Mesothelial cell of epicardium (in vitro differentiated cells): ENCODE results near the gene MEN1. TPM values are rescaled to one million over a fixed set of nuclear protein-coding genes. Genes with fewer than 3 reads are reported as not detected.

Experiments
- DNase-seq, 2 experiments: peaks; one replicate each; pipeline ENCODE4 v3.0.0; 2021; ENCODE audit warnings: low spot score in 2 of 2; ENCODE audit not compliant: unreplicated experiment in 2 of 2
- H3K27ac Mint-ChIP-seq: 2 replicates; pipeline ENCODE4 v1.8.0; 2021; ENCODE audit warnings: mixed read lengths
- H3K27me3 Mint-ChIP-seq: 2 replicates; pipeline ENCODE4 v1.8.0; 2021; ENCODE audit warnings: low read depth, mixed read lengths
- H3K36me3 Mint-ChIP-seq: 2 replicates; pipeline ENCODE4 v1.8.0; 2021; ENCODE audit warnings: mixed read lengths
- H3K4me1 Mint-ChIP-seq: 2 replicates; pipeline ENCODE4 v1.8.0; 2021; ENCODE audit warnings: mixed read lengths
- H3K4me3 Mint-ChIP-seq: 2 replicates; pipeline ENCODE4 v1.8.0; 2021; ENCODE audit warnings: mild to moderate bottlenecking, moderate library complexity, mixed read lengths
- H3K9me3 Mint-ChIP-seq: 2 replicates; pipeline ENCODE4 v1.8.0; 2021; ENCODE audit warnings: mixed read lengths
- CTCF ChIP-seq: fragments of 200-600 bp; sonication (generic); IDR thresholded peaks from one replicate; pipeline ENCODE4 v1.5.0; 2021; ENCODE audit warnings: antibody characterized with exemption; ENCODE audit not compliant: unreplicated experiment
- total RNA-seq: library from RNA; stranded (reverse); gene quantifications from 3 replicates; pipeline ENCODE4 v1.2.1, GENCODE V29; 2021

Gene MEN1
- total RNA-seq, 1 donor from 2014 or later = 45.4 TPM

GRCh38 chr11:64771861-64772260 lies 38.5 kb downstream of the MEN1 start:
- DNase-seq = no peak
- H3K9me3 Mint-ChIP-seq = no peaks in the 10 kb centered on the region
- H3K36me3 Mint-ChIP-seq = peaks cover 69% of the 10 kb centered on the region
- TF ChIP-seq CTCF = no peak
- peaks cover 15% of the 10 kb centered on the region for H3K4me1 Mint-ChIP-seq
- H3K27ac Mint-ChIP-seq = no peak overlapping the region
- no peaks in the 10 kb centered on the region for H3K27me3 Mint-ChIP-seq
- H3K4me3 Mint-ChIP-seq = no peak overlapping the region

- no peak overlapping the region for H3K27ac Mint-ChIP-seq
- H3K4me3 Mint-ChIP-seq = no peak overlapping the region
- TF ChIP-seq CTCF = no peak
- H3K4me1 Mint-ChIP-seq = peaks cover under 1% of the 10 kb centered on the region
- H3K36me3 Mint-ChIP-seq = peaks cover 59% of the 10 kb centered on the region
- DNase-seq = no peak
- no peaks in the 10 kb centered on the region for H3K9me3 Mint-ChIP-seq
- no peaks in the 10 kb centered on the region for H3K27me3 Mint-ChIP-seq
These were observed 40.2 kb downstream of the MEN1 start for GRCh38 chr11:64770120-64770519.

GRCh38 chr11:64769283-64769682 lies 41.1 kb downstream of the MEN1 start:
- Mint-ChIP-seq H3K27me3 (no peaks in the 10 kb centered on the region), H3K36me3 (peaks cover 63% of the 10 kb centered on the region), H3K4me3 (no peak overlapping the region), H3K9me3 (no peaks in the 10 kb centered on the region), H3K4me1 (no peaks in the 10 kb centered on the region), H3K27ac (no peak overlapping the region)
- TF ChIP-seq CTCF = no peak
- DNase-seq = no peak

GRCh38 chr11:64768300-64768694 lies 42.1 kb downstream of the MEN1 start:
- Mint-ChIP-seq H3K4me3 (no peak overlapping the region), H3K27ac (no peak overlapping the region)
- no peak for TF ChIP-seq CTCF

GRCh38 chr11:64767344-64768299 lies 42.7 kb downstream of the MEN1 start:
- peaks cover 2% of the 10 kb centered on the region for H3K4me1 Mint-ChIP-seq
- peaks cover 53% of the 10 kb centered on the region for H3K36me3 Mint-ChIP-seq
- H3K4me3 Mint-ChIP-seq = no peak overlapping the region
- H3K9me3 Mint-ChIP-seq = no peaks in the 10 kb centered on the region
- peak; percentile 91 for TF ChIP-seq CTCF
- H3K27me3 Mint-ChIP-seq = no peaks in the 10 kb centered on the region
- H3K27ac Mint-ChIP-seq = peak overlapping the region; percentile 59
- DNase-seq = peak in 1 of 2 experiments; percentile 78

More at GRCh38 chr11:64768300-64768694, 42.1 kb downstream of the MEN1 start:
- peaks cover 57% of the 10 kb centered on the region for H3K36me3 Mint-ChIP-seq
- peaks cover 2% of the 10 kb centered on the region for H3K4me1 Mint-ChIP-seq
- H3K9me3 Mint-ChIP-seq = no peaks in the 10 kb centered on the region
- DNase-seq = no peak
- H3K27me3 Mint-ChIP-seq = no peaks in the 10 kb centered on the region
